Activated T-cell treated with anti-CD3 and anti-CD28 coated beads for 24 hours (primary cell): Measurements from ENCODE around the gene CPHXL.
A peak's percentile ranks its signal among the peaks of the same experiment; 100 is the strongest.

ENCODE experiments used
- DNase-seq: peaks from one replicate; pipeline ENCODE4 v3.0.0-alpha.2; 2020; ENCODE audit warnings: low read depth

Gene CPHXL

GRCh38 chr16:75726390-75726789, at the start of gene CPHXL:
Gene CPHXL (minus strand): TSS chr16:75726490. CDS start chr16:75726442, 48 bp downstream.
- DNase-seq = no peak

GRCh38 chr16:75774197-75774596, 47.9 kb upstream of the CPHXL start:
- no peak for DNase-seq

GRCh38 chr16:75770051-75770450, 43.8 kb upstream of the CPHXL start:
- DNase-seq = no peak

GRCh38 chr16:75764154-75764768, 38.0 kb upstream of the CPHXL start:
- peak; percentile 46 for DNase-seq

- DNase-seq = no peak
Measured at GRCh38 chr16:75763204-75763603, 36.9 kb upstream of the CPHXL start.

GRCh38 chr16:75762746-75763145, 36.5 kb upstream of the CPHXL start:
- no peak for DNase-seq

- DNase-seq = no peak
Measured at GRCh38 chr16:75761108-75761507, 34.8 kb upstream of the CPHXL start.

GRCh38 chr16:75760018-75760519, 33.8 kb upstream of the CPHXL start:
- DNase-seq = no peak

- no peak for DNase-seq
Measured at GRCh38 chr16:75758215-75758614, 31.9 kb upstream of the CPHXL start.

GRCh38 chr16:75754141-75754540, 27.9 kb upstream of the CPHXL start:
- no peak for DNase-seq

GRCh38 chr16:75750528-75750927, 24.2 kb upstream of the CPHXL start:
- no peak for DNase-seq

GRCh38 chr16:75746359-75746758, 20.1 kb upstream of the CPHXL start:
- DNase-seq = no peak

- DNase-seq = no peak
Measured at GRCh38 chr16:75745823-75746222, 19.5 kb upstream of the CPHXL start.

GRCh38 chr16:75745242-75745641, 19.0 kb upstream of the CPHXL start:
- DNase-seq = no peak

- DNase-seq = no peak
Measured at GRCh38 chr16:75742424-75743047, 16.2 kb upstream of the CPHXL start.

- no peak for DNase-seq
Measured at GRCh38 chr16:75733305-75734211, 7.3 kb upstream of the CPHXL start.

GRCh38 chr16:75732871-75733270, 6.6 kb upstream of the CPHXL start:
- DNase-seq = no peak

- no peak for DNase-seq
Measured at GRCh38 chr16:75727221-75727620, 931 bp upstream of the CPHXL start.

GRCh38 chr16:75718452-75718851, 7.8 kb downstream of the CPHXL start:
- no peak for DNase-seq

GRCh38 chr16:75714661-75715060, 11.6 kb downstream of the CPHXL start:
- DNase-seq = no peak

GRCh38 chr16:75710344-75710743, 15.9 kb downstream of the CPHXL start:
- no peak for DNase-seq

- no peak for DNase-seq
Measured at GRCh38 chr16:75703306-75703705, 23.0 kb downstream of the CPHXL start.

- no peak for DNase-seq
Measured at GRCh38 chr16:75702242-75702641, 24.0 kb downstream of the CPHXL start.
